Measurements from ENCODE around the gene CTBP2.

CTBP2 gene

GRCh38 chr10:125103466-125103865, 56.9 kb downstream of the CTBP2 start:
- no peak for TF ChIP-seq CTCF (IDR thresholded peaks at IDR 0.05; ENCODE audit: low read depth, low read length, missing control alignments)
- DNase-seq (ENCODE audit: low read depth) = no peak
- in situ Hi-C loops (cut with HindIII; ENCODE audit: low sequenced_read_pairs) = no loop called here
- no peak overlapping the region for H3K4me3 ChIP-seq (ENCODE audit: low read depth, low read length)

GRCh38 chr10:125102821-125103220, 57.5 kb downstream of the CTBP2 start:
- H3K4me3 ChIP-seq (ENCODE audit: low read depth, low read length) = no peak overlapping the region
- in situ Hi-C loops (cut with HindIII; ENCODE audit: low sequenced_read_pairs) = no loop called here
- DNase-seq (ENCODE audit: low read depth) = no peak
- TF ChIP-seq CTCF (IDR thresholded peaks at IDR 0.05; ENCODE audit: low read depth, low read length, missing control alignments) = no peak

- DNase-seq (ENCODE audit: low read depth) = no peak
- no peak for TF ChIP-seq CTCF (IDR thresholded peaks at IDR 0.05; ENCODE audit: low read depth, low read length, missing control alignments)
- in situ Hi-C loops (cut with HindIII; ENCODE audit: low sequenced_read_pairs) = no loop called here
- no peak overlapping the region for H3K4me3 ChIP-seq (ENCODE audit: low read depth, low read length)
Measured at GRCh38 chr10:125102246-125102645, 58.1 kb downstream of the CTBP2 start.

GRCh38 chr10:125101581-125101980, 58.8 kb downstream of the CTBP2 start:
- TF ChIP-seq CTCF (IDR thresholded peaks at IDR 0.05; ENCODE audit: low read depth, low read length, missing control alignments) = no peak
- DNase-seq (ENCODE audit: low read depth) = no peak
- in situ Hi-C loops (cut with HindIII; ENCODE audit: low sequenced_read_pairs) = no loop called here
- H3K4me3 ChIP-seq (ENCODE audit: low read depth, low read length) = no peak overlapping the region

- no peak overlapping the region for H3K4me3 ChIP-seq (ENCODE audit: low read depth, low read length)
- DNase-seq (ENCODE audit: low read depth) = no peak
- in situ Hi-C loops (cut with HindIII; ENCODE audit: low sequenced_read_pairs) = no loop called here
- TF ChIP-seq CTCF (IDR thresholded peaks at IDR 0.05; ENCODE audit: low read depth, low read length, missing control alignments) = no peak
Measured at GRCh38 chr10:125101049-125101448, 59.3 kb downstream of the CTBP2 start.

- no peak overlapping the region for H3K4me3 ChIP-seq (ENCODE audit: low read depth, low read length)
- TF ChIP-seq CTCF (IDR thresholded peaks at IDR 0.05; ENCODE audit: low read depth, low read length, missing control alignments) = no peak
- in situ Hi-C loops (cut with HindIII; ENCODE audit: low sequenced_read_pairs) = no loop called here
- DNase-seq (ENCODE audit: low read depth) = no peak
Measured at GRCh38 chr10:125097409-125098070, 62.8 kb downstream of the CTBP2 start.
